Measurements from ENCODE around the gene SLC1A7.

GRCh38 chr1:53069663-53070327, 72.6 kb downstream of the SLC1A7 start:
- TF ChIP-seq EP300 (IDR thresholded peaks at IDR 0.05; ENCODE audit: borderline replicate concordance) (no peak), REST (IDR thresholded peaks at IDR 0.05; ENCODE audit: low read depth) (no peak), TAF1 (IDR thresholded peaks at IDR 0.05; ENCODE audit: low read depth) (no peak), RAD21 (IDR thresholded peaks at IDR 0.05; ENCODE audit: low read depth) (no peak), TEAD4 (IDR thresholded peaks at IDR 0.05) (no peak), CREB1 (IDR thresholded peaks at IDR 0.05; ENCODE audit: low read depth) (no peak), FOXM1 (IDR thresholded peaks at IDR 0.05; ENCODE audit: borderline replicate concordance, low read depth) (no peak), MAX (IDR thresholded peaks at IDR 0.05) (no peak), TCF12 (IDR thresholded peaks at IDR 0.05; ENCODE audit: low read depth) (no peak), ZBTB7A (IDR thresholded peaks at IDR 0.05; ENCODE audit: low read depth) (no peak)

Measured in Ishikawa (cell line).